OCI-LY7 (cell line): ENCODE results near the gene ZNF417. TPM values are rescaled to one million over a fixed set of nuclear protein-coding genes. Genes with fewer than 3 reads are reported as not detected.
"Not testable (repeated sequence)": the region's sequence is repeated elsewhere in the genome, so short reads cannot be mapped to it uniquely, and the experiment has no call there.

Experiments
- BruUV-seq: library from RNA; stranded (reverse); fragments of 400-500 nt; replicated peaks from 2 replicates; lab custom pipeline; 2021; lab: Mats Ljungman, UMichigan
- CTCF ChIA-PET: fragments of 300-600 bp; sonication (Branson Sonifier 250); formaldehyde crosslinking; loops from one replicate; lab custom pipeline; 2022; ENCODE audit warnings: antibody characterized with exemption; ENCODE audit not compliant: unreplicated experiment; lab: Charles Lee
- POLR2A ChIA-PET: fragments of 300-600 bp; sonication (Branson Sonifier 250); formaldehyde crosslinking; loops from one replicate; lab custom pipeline; 2022; ENCODE audit warnings: antibody characterized with exemption; lab: Charles Lee
- DNase-seq: peaks from one replicate; pipeline ENCODE4 v3.0.0-alpha.2; 2015; ENCODE audit warnings: low spot score
- H2AFZ ChIP-seq: fragments of 200-600 bp; sonication (generic), shearing (Covaris generic); 2 replicates; pipeline ENCODE4 v1.6.1; 2014; ENCODE audit warnings: mild to moderate bottlenecking, antibody characterized with exemption, low read length, moderate library complexity
- H3K27ac ChIP-seq: fragments of 200-600 bp; sonication (generic); 2 replicates; pipeline ENCODE4 v1.5.1; 2014; ENCODE audit warnings: mixed run types, low read depth, mild to moderate bottlenecking, moderate library complexity, low read length, inconsistent platforms; ENCODE audit not compliant: poor library complexity, severe bottlenecking
- H3K36me3 ChIP-seq: fragments of 200-600 bp; sonication (generic); 2 replicates; pipeline ENCODE4 v1.6.1; 2014; ENCODE audit warnings: mild to moderate bottlenecking, antibody characterized with exemption, low read length, moderate library complexity, mixed read lengths; ENCODE audit not compliant: insufficient read depth
- H3K4me1 ChIP-seq: fragments of 200-600 bp; sonication (generic); 2 replicates; pipeline ENCODE4 v1.5.1; 2014; ENCODE audit warnings: mild to moderate bottlenecking, low read length; ENCODE audit not compliant: insufficient read depth, poor library complexity, severe bottlenecking
- H3K4me2 ChIP-seq: fragments of 200-600 bp; sonication (generic); 2 replicates; pipeline ENCODE4 v1.6.1; 2014; ENCODE audit warnings: mild to moderate bottlenecking, low read length
- H3K4me3 ChIP-seq: fragments of 200-600 bp; sonication (generic); 2 replicates; pipeline ENCODE4 v1.5.1; 2014; ENCODE audit warnings: mild to moderate bottlenecking, low read depth, low read length; ENCODE audit not compliant: poor library complexity, severe bottlenecking
- H3K79me2 ChIP-seq: fragments of 200-600 bp; sonication (generic); 2 replicates; pipeline ENCODE4 v1.6.1; 2016; ENCODE audit warnings: low read depth, mild to moderate bottlenecking, low read length, moderate library complexity, mixed read lengths; ENCODE audit not compliant: insufficient read depth
- H3K9me2 ChIP-seq: fragments of 200-600 bp; sonication (generic); 2 replicates; pipeline ENCODE4 v1.6.1; 2016; ENCODE audit warnings: mild to moderate bottlenecking, low read length, mixed read lengths; ENCODE audit not compliant: insufficient read depth
- H3K9me3 ChIP-seq: fragments of 200-600 bp; sonication (generic); 2 replicates; pipeline ENCODE4 v1.6.1; 2014; ENCODE audit warnings: mild to moderate bottlenecking, mixed run types, low read length, mixed read lengths
- H4K20me1 ChIP-seq: fragments of 200-600 bp; sonication (generic); 2 replicates; pipeline ENCODE4 v1.6.1; 2014; ENCODE audit warnings: mild to moderate bottlenecking, antibody characterized with exemption, low read length, moderate library complexity, mixed read lengths; ENCODE audit not compliant: insufficient read depth
- CTCF ChIP-seq: fragments of 200-600 bp; sonication (generic); conservative IDR thresholded peaks from 2 replicates; pipeline ENCODE4 v1.5.1; 2014; ENCODE audit warnings: mild to moderate bottlenecking, antibody characterized with exemption, low read length, moderate library complexity, mixed read lengths
- EZH2phosphoT487 ChIP-seq: fragments of 200-600 bp; sonication (generic); IDR thresholded peaks from 2 replicates; pipeline ENCODE4 v1.6.1; 2018; ENCODE audit warnings: low read depth, borderline replicate concordance, mild to moderate bottlenecking, mixed run types, antibody characterized with exemption, low read length, moderate library complexity, mixed read lengths
- intact Hi-C: fragments of 100-400 bp; cut with micrococcal nuclease; formaldehyde crosslinking; loops from one replicate; pipeline ENCODE4 v1.10.0; 2022; ENCODE audit not compliant: unreplicated experiment
- total RNA-seq, 2 experiments: library from RNA; depleted of rRNA in 1 of 2; stranded (reverse); fragments of >200 nt in 1 of 2; shearing (Covaris generic) in 1 of 2; gene quantifications; 2 replicates each; pipeline ENCODE4 v1.2.3, GENCODE V29; 2014 to 2022

The ZNF417 gene
- total RNA-seq, 2 experiments from 2014 or later: 24.0 to 28.6 TPM

- H3K36me3 ChIP-seq: peaks cover 46% of the 10 kb centered on the region
- H2AFZ ChIP-seq: peak overlapping the region; percentile 94; the same call in 1 of the 2 replicates
- no peaks in the 10 kb centered on the region for H3K9me2 ChIP-seq
- H3K4me3 ChIP-seq: peak overlapping the region; percentile 93
- H3K4me2 ChIP-seq: peak overlapping the region; percentile 71
- TF ChIP-seq CTCF: no peak
- TF ChIP-seq EZH2phosphoT487: no peak
- CTCF ChIA-PET: no interaction called here
- no peaks in the 10 kb centered on the region for H3K9me3 ChIP-seq
- H3K79me2 ChIP-seq: peaks cover 57% of the 10 kb centered on the region
- intact Hi-C loops: no loop called here
- peak; percentile 5 for DNase-seq
- no peaks in the 10 kb centered on the region for H4K20me1 ChIP-seq
- H3K4me1 ChIP-seq: peaks cover 13% of the 10 kb centered on the region
- TSS peak; percentile 72 for BruUV-seq
- POLR2A ChIA-PET: no interaction called here
- peak overlapping the region; percentile 41 for H3K27ac ChIP-seq
Observed at GRCh38 chr19:57888107-57888559, 28.3 kb downstream of the ZNF417 start.

- no peaks in the 10 kb centered on the region for H3K9me2 ChIP-seq
- BruUV-seq: no TSS peak
- DNase-seq: no peak
- TF ChIP-seq CTCF (peak; percentile 56), EZH2phosphoT487 (no peak)
- H2AFZ ChIP-seq: no peak overlapping the region
- peaks cover 64% of the 10 kb centered on the region for H3K79me2 ChIP-seq
- peak overlapping the region; percentile 71 for H3K4me2 ChIP-seq
- ChIA-PET CTCF (no interaction called here), POLR2A (no interaction called here)
- H4K20me1 ChIP-seq: no peaks in the 10 kb centered on the region
- intact Hi-C loops: no loop called here
- H3K27ac ChIP-seq: no peak overlapping the region
- peaks cover 13% of the 10 kb centered on the region for H3K4me1 ChIP-seq
- H3K36me3 ChIP-seq: peaks cover 52% of the 10 kb centered on the region
- no peaks in the 10 kb centered on the region for H3K9me3 ChIP-seq
- H3K4me3 ChIP-seq: peak overlapping the region; percentile 93
Observed at GRCh38 chr19:57887195-57887941, 29.0 kb downstream of the ZNF417 start.

- no peak for TF ChIP-seq CTCF
- TF ChIP-seq EZH2phosphoT487: no peak
- H3K4me1 ChIP-seq: peaks cover 13% of the 10 kb centered on the region
- peaks cover 52% of the 10 kb centered on the region for H3K36me3 ChIP-seq
- H3K9me2 ChIP-seq: no peaks in the 10 kb centered on the region
- ChIA-PET CTCF (no interaction called here), POLR2A (interaction anchor here (0.9 kb wide), 1 partner anchor 31 kb away, joined by 3 read pairs; no protein-coding TSS in a partner anchor)
- H2AFZ ChIP-seq: no peak overlapping the region
- intact Hi-C loops: no loop called here
- peaks cover 64% of the 10 kb centered on the region for H3K79me2 ChIP-seq
- peak overlapping the region; percentile 17; the same call in 1 of the 2 replicates for H3K4me2 ChIP-seq
- H3K27ac ChIP-seq: no peak overlapping the region
- H3K4me3 ChIP-seq: no peak overlapping the region
- no peaks in the 10 kb centered on the region for H3K9me3 ChIP-seq
- TSS peak; percentile 15 for BruUV-seq
- H4K20me1 ChIP-seq: no peaks in the 10 kb centered on the region
- no peak for DNase-seq
Observed at GRCh38 chr19:57886046-57886445, 30.3 kb downstream of the ZNF417 start.

GRCh38 chr19:57873883-57874799 is 42.3 kb downstream of the ZNF417 start:
- intact Hi-C loops, DNase-seq, CTCF ChIA-PET, H4K20me1 ChIP-seq, H3K4me2 ChIP-seq, H3K4me3 ChIP-seq, H3K9me3 ChIP-seq, H2AFZ ChIP-seq, H3K4me1 ChIP-seq, H3K9me2 ChIP-seq, POLR2A ChIA-PET, H3K27ac ChIP-seq: not testable (repeated sequence)
- TSS peak; percentile 29 for BruUV-seq
- peaks cover 35% of the 10 kb centered on the region for H3K79me2 ChIP-seq
- H3K36me3 ChIP-seq: peaks cover 78% of the 10 kb centered on the region
